ENCODE data around the gene ADGRD2.

Gene ADGRD2

DNA sequence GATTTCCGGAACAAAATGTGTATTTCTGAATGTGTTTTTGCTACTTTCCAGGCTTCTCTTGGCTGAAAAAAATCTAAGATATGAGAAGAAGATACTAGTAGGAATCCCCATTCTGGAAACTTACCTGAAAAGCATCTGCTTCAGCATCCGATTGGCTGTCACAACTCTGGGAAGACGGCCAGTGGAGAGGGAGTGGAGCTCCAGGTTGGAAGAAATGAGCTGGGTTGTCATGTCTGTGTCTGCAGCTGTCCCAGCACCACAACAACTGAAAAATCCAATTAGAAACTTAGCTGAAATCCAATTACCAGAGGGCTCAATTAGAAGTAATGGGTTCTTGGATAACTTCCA, 38.0 kb upstream of the ADGRD2 start:
- DNase-seq, result no peak
- Histone ChIP-seq H3K36me3 (ENCODE audit: control insufficient read depth, insufficient read depth, low read length) (peaks cover 6% of the 10 kb centered on the region), H3K27ac (ENCODE audit: low read depth, low read length) (no peak overlapping the region)

GRCh38 chr9:124414612-124415011, 35.6 kb upstream of the ADGRD2 start:
- peak overlapping the region; percentile 48 for H3K4me3 ChIP-seq (ENCODE audit: low read length)
- H2BK15ac ChIP-seq (replicated peaks; ENCODE audit: low read depth), result no peak overlapping the region
- H4K8ac ChIP-seq (ENCODE audit: low read depth, low read length), result no peak overlapping the region
- H3K23ac ChIP-seq (ENCODE audit: low read length), result no peak overlapping the region
- H3K9ac ChIP-seq (ENCODE audit: low read length), result peak overlapping the region; percentile 56
- no peaks in the 10 kb centered on the region for H3K4me1 ChIP-seq (ENCODE audit: control insufficient read depth, low read depth, low read length)
- peaks cover 10% of the 10 kb centered on the region for H3K79me2 ChIP-seq (ENCODE audit: control insufficient read depth, insufficient read depth, low read length)
- no peak overlapping the region for H2BK5ac ChIP-seq (ENCODE audit: low read length)
- peaks cover 5% of the 10 kb centered on the region for H3K79me1 ChIP-seq (ENCODE audit: low read length)
- H4K5ac ChIP-seq (ENCODE audit: low read length), result no peak overlapping the region
- H3K56ac ChIP-seq (ENCODE audit: low read length), result peak overlapping the region; percentile 80
- DNase-seq, result no peak
- no peak overlapping the region for H3K18ac ChIP-seq (ENCODE audit: low read length)
- peaks cover 5% of the 10 kb centered on the region for H3K36me3 ChIP-seq (ENCODE audit: control insufficient read depth, insufficient read depth, low read length)
- no peaks in the 10 kb centered on the region for H3K27me3 ChIP-seq (ENCODE audit: insufficient read depth, low read length, poor library complexity)
- H3K4me2 ChIP-seq (ENCODE audit: low read length), result peak overlapping the region; percentile 72
- peak overlapping the region; percentile 73 for H3K4ac ChIP-seq (ENCODE audit: low read depth, low read length)
- H2BK120ac ChIP-seq (ENCODE audit: low read depth, low read length), result no peak overlapping the region
- WGBS (ENCODE audit: extremely low coverage, insufficient coverage, low lambda C conversion rate), result no CpG with 5 or more reads among the region's 13 CpGs
- no peak overlapping the region for H3K27ac ChIP-seq (ENCODE audit: low read depth, low read length)
- no peak overlapping the region for H2AK5ac ChIP-seq (ENCODE audit: low read length)

More for the DNA sequence above, 38.0 kb upstream of the ADGRD2 start:
- H3K4me3 ChIP-seq (ENCODE audit: low read length), result no peak overlapping the region
- H3K79me2 ChIP-seq (ENCODE audit: control insufficient read depth, insufficient read depth, low read length), result peaks cover 17% of the 10 kb centered on the region
- H3K4me2 ChIP-seq (ENCODE audit: low read length), result no peak overlapping the region
- H3K4me1 ChIP-seq (ENCODE audit: control insufficient read depth, low read depth, low read length), result no peaks in the 10 kb centered on the region
- H3K18ac ChIP-seq (ENCODE audit: low read length), result no peak overlapping the region
- no peak overlapping the region for H2BK5ac ChIP-seq (ENCODE audit: low read length)
- WGBS (ENCODE audit: extremely low coverage, insufficient coverage, low lambda C conversion rate), result no CpG with 5 or more reads among the region's 3 CpGs
- no peak overlapping the region for H3K4ac ChIP-seq (ENCODE audit: low read depth, low read length)
- no peak overlapping the region for H3K56ac ChIP-seq (ENCODE audit: low read length)
- no peaks in the 10 kb centered on the region for H3K27me3 ChIP-seq (ENCODE audit: insufficient read depth, low read length, poor library complexity)
- H2BK15ac ChIP-seq (replicated peaks; ENCODE audit: low read depth), result no peak overlapping the region
- H2AK5ac ChIP-seq (ENCODE audit: low read length), result no peak overlapping the region
- no peak overlapping the region for H4K5ac ChIP-seq (ENCODE audit: low read length)
- H3K23ac ChIP-seq (ENCODE audit: low read length), result no peak overlapping the region
- no peak overlapping the region for H2BK120ac ChIP-seq (ENCODE audit: low read depth, low read length)
- H4K8ac ChIP-seq (ENCODE audit: low read depth, low read length), result no peak overlapping the region
- peaks cover 10% of the 10 kb centered on the region for H3K79me1 ChIP-seq (ENCODE audit: low read length)
- H3K9ac ChIP-seq (ENCODE audit: low read length), result no peak overlapping the region

GRCh38 chr9:124415102-124415851, 35.0 kb upstream of the ADGRD2 start, which contains the start of gene PSMB7:
PSMB7 (minus strand) TSS chr9:124415442; CDS start chr9:124415425, 17 bp downstream.
- Histone ChIP-seq H3K4me2 (ENCODE audit: low read length) (peak within 1 kb of the TSS; percentile 72), H3K4me3 (ENCODE audit: low read length) (peak within 1 kb of the TSS; percentile 48), H3K27ac (ENCODE audit: low read depth, low read length) (no peak within 1 kb of the TSS), H3K4me1 (ENCODE audit: control insufficient read depth, low read depth, low read length) (no peaks in the 10 kb centered on the region), H3K79me1 (ENCODE audit: low read length) (peaks cover 5% of the 10 kb centered on the region), H3K4ac (ENCODE audit: low read depth, low read length) (peak within 1 kb of the TSS; percentile 73), H3K18ac (ENCODE audit: low read length) (peak within 1 kb of the TSS; percentile 89), H3K79me2 (ENCODE audit: control insufficient read depth, insufficient read depth, low read length) (peaks cover 10% of the 10 kb centered on the region), H4K5ac (ENCODE audit: low read length) (no peak within 1 kb of the TSS), H2BK15ac (replicated peaks; ENCODE audit: low read depth) (no peak within 1 kb of the TSS), H3K36me3 (ENCODE audit: control insufficient read depth, insufficient read depth, low read length) (peaks cover 5% of the 10 kb centered on the region), H4K8ac (ENCODE audit: low read depth, low read length) (peak within 1 kb of the TSS; percentile 91), H2BK5ac (ENCODE audit: low read length) (no peak within 1 kb of the TSS), H2BK120ac (ENCODE audit: low read depth, low read length) (no peak within 1 kb of the TSS), H3K23ac (ENCODE audit: low read length) (no peak within 1 kb of the TSS), H3K9ac (ENCODE audit: low read length) (peak within 1 kb of the TSS; percentile 56), H3K27me3 (ENCODE audit: insufficient read depth, low read length, poor library complexity) (no peaks in the 10 kb centered on the region), H2AK5ac (ENCODE audit: low read length) (no peak within 1 kb of the TSS), H3K56ac (ENCODE audit: low read length) (peak within 1 kb of the TSS; percentile 80)
- no CpG with 5 or more reads among the region's 41 CpGs for WGBS (ENCODE audit: extremely low coverage, insufficient coverage, low lambda C conversion rate)
- peak; percentile 98 for DNase-seq

DNA sequence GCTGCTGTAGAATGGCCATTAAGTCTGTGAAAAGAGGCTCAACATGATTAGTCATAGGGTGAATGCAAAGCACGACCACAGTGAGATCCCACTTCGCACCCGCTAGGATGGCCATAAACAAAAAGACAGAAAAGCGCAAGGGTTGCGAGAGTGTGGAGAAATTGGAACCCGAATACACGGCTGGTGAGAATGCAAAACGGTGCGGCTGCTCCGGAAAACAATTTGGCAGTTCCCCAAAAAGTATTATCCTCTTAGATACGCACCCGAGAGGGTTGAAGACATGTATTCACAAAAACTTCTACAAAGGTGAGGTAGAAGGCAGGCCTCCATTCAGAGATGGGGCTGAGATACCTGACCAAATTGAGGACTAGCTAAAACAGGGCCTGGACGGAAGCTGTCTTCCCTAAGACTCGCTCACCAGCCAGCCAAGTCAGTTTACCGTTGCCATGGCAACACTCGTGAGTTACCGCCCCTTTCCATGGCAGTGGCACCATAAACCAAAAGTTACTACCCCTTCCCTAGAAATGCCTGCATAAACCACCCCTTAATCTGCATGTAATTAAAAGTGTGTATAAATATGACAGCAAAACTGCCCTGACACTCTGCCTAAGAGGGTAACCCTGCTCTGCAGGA, 34.3 kb upstream of the ADGRD2 start:
- peaks cover 5% of the 10 kb centered on the region for H3K36me3 ChIP-seq (ENCODE audit: control insufficient read depth, insufficient read depth, low read length)
- no peak overlapping the region for H3K4me3 ChIP-seq (ENCODE audit: low read length)
- no peaks in the 10 kb centered on the region for H3K4me1 ChIP-seq (ENCODE audit: control insufficient read depth, low read depth, low read length)
- H3K4me2 ChIP-seq (ENCODE audit: low read length), result no peak overlapping the region
- WGBS (ENCODE audit: extremely low coverage, insufficient coverage, low lambda C conversion rate), result no CpG with 5 or more reads among the region's 17 CpGs
- H3K56ac ChIP-seq (ENCODE audit: low read length), result no peak overlapping the region
- DNase-seq, result peak; percentile 90
- H4K8ac ChIP-seq (ENCODE audit: low read depth, low read length), result no peak overlapping the region
- H3K27ac ChIP-seq (ENCODE audit: low read depth, low read length), result no peak overlapping the region
- H2BK15ac ChIP-seq (replicated peaks; ENCODE audit: low read depth), result no peak overlapping the region
- H3K4ac ChIP-seq (ENCODE audit: low read depth, low read length), result no peak overlapping the region
- H3K79me2 ChIP-seq (ENCODE audit: control insufficient read depth, insufficient read depth, low read length), result peaks cover 10% of the 10 kb centered on the region
- no peak overlapping the region for H2AK5ac ChIP-seq (ENCODE audit: low read length)
- no peak overlapping the region for H3K9ac ChIP-seq (ENCODE audit: low read length)
- H3K27me3 ChIP-seq (ENCODE audit: insufficient read depth, low read length, poor library complexity), result no peaks in the 10 kb centered on the region
- H2BK5ac ChIP-seq (ENCODE audit: low read length), result no peak overlapping the region
- H3K18ac ChIP-seq (ENCODE audit: low read length), result no peak overlapping the region
- no peak overlapping the region for H2BK120ac ChIP-seq (ENCODE audit: low read depth, low read length)
- H4K5ac ChIP-seq (ENCODE audit: low read length), result no peak overlapping the region
- no peak overlapping the region for H3K23ac ChIP-seq (ENCODE audit: low read length)
- peaks cover 5% of the 10 kb centered on the region for H3K79me1 ChIP-seq (ENCODE audit: low read length)

GRCh38 chr9:124419832-124420489, 30.3 kb upstream of the ADGRD2 start:
- H3K23ac ChIP-seq (ENCODE audit: low read length), result no peak overlapping the region
- H3K4me2 ChIP-seq (ENCODE audit: low read length), result no peak overlapping the region
- peak overlapping the region; percentile 76 for H3K56ac ChIP-seq (ENCODE audit: low read length)
- H2BK5ac ChIP-seq (ENCODE audit: low read length), result no peak overlapping the region
- H2AK5ac ChIP-seq (ENCODE audit: low read length), result no peak overlapping the region
- H3K79me2 ChIP-seq (ENCODE audit: control insufficient read depth, insufficient read depth, low read length), result peaks cover 2% of the 10 kb centered on the region
- no peak overlapping the region for H4K8ac ChIP-seq (ENCODE audit: low read depth, low read length)
- H3K4me3 ChIP-seq (ENCODE audit: low read length), result no peak overlapping the region
- no peak overlapping the region for H3K27ac ChIP-seq (ENCODE audit: low read depth, low read length)
- DNase-seq, result no peak
- no peak overlapping the region for H3K4ac ChIP-seq (ENCODE audit: low read depth, low read length)
- H2BK15ac ChIP-seq (replicated peaks; ENCODE audit: low read depth), result no peak overlapping the region
- H3K4me1 ChIP-seq (ENCODE audit: control insufficient read depth, low read depth, low read length), result no peaks in the 10 kb centered on the region
- H3K27me3 ChIP-seq (ENCODE audit: insufficient read depth, low read length, poor library complexity), result no peaks in the 10 kb centered on the region
- H3K79me1 ChIP-seq (ENCODE audit: low read length), result no peaks in the 10 kb centered on the region
- no CpG with 5 or more reads among the region's 6 CpGs for WGBS (ENCODE audit: extremely low coverage, insufficient coverage, low lambda C conversion rate)
- no peak overlapping the region for H3K18ac ChIP-seq (ENCODE audit: low read length)
- H3K9ac ChIP-seq (ENCODE audit: low read length), result no peak overlapping the region
- no peaks in the 10 kb centered on the region for H3K36me3 ChIP-seq (ENCODE audit: control insufficient read depth, insufficient read depth, low read length)
- H4K5ac ChIP-seq (ENCODE audit: low read length), result peak overlapping the region; percentile 1
- no peak overlapping the region for H2BK120ac ChIP-seq (ENCODE audit: low read depth, low read length)

Data from mesendoderm (in vitro differentiated cells).